Measurements from ENCODE around the gene ABLIM2.

DNA sequence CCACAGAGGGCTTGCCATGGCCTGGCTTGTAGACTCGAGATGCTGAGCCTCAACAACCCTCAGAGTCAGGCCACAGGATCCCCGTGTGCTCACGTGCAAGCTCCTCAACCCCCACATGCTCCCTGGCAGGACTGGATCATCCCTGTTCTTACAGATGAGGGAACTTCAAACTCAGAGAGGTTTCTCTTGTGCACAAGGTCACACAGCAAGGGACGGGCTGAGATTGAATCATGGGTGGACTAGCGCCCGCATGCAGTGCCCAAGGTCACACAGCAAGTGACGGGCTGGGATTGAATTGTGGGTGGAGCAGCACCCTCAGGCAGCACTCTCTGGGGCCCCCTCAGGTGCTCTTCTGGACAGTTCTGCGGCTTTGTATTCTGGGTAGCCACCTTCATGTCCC is 158.4 kb downstream of the ABLIM2 start:
- TF ChIP-seq, protein P1, sequence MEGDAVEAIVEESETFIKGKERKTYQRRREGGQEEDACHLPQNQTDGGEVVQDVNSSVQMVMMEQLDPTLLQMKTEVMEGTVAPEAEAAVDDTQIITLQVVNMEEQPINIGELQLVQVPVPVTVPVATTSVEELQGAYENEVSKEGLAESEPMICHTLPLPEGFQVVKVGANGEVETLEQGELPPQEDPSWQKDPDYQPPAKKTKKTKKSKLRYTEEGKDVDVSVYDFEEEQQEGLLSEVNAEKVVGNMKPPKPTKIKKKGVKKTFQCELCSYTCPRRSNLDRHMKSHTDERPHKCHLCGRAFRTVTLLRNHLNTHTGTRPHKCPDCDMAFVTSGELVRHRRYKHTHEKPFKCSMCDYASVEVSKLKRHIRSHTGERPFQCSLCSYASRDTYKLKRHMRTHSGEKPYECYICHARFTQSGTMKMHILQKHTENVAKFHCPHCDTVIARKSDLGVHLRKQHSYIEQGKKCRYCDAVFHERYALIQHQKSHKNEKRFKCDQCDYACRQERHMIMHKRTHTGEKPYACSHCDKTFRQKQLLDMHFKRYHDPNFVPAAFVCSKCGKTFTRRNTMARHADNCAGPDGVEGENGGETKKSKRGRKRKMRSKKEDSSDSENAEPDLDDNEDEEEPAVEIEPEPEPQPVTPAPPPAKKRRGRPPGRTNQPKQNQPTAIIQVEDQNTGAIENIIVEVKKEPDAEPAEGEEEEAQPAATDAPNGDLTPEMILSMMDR (conservative IDR thresholded peaks at IDR 0.05; ENCODE audit: low read depth in 2 of 2) = no peak
- TF ChIP-seq POLR2AphosphoS5 (IDR thresholded peaks at IDR 0.05; ENCODE audit: low read depth) (no peak), EZH2 (IDR thresholded peaks at IDR 0.05; ENCODE audit: low read depth, unreplicated experiment) (no peak), EZH2phosphoT487 (IDR thresholded peaks at IDR 0.05; ENCODE audit: unreplicated experiment) (no peak)
- TF ChIP-seq, protein P2, sequence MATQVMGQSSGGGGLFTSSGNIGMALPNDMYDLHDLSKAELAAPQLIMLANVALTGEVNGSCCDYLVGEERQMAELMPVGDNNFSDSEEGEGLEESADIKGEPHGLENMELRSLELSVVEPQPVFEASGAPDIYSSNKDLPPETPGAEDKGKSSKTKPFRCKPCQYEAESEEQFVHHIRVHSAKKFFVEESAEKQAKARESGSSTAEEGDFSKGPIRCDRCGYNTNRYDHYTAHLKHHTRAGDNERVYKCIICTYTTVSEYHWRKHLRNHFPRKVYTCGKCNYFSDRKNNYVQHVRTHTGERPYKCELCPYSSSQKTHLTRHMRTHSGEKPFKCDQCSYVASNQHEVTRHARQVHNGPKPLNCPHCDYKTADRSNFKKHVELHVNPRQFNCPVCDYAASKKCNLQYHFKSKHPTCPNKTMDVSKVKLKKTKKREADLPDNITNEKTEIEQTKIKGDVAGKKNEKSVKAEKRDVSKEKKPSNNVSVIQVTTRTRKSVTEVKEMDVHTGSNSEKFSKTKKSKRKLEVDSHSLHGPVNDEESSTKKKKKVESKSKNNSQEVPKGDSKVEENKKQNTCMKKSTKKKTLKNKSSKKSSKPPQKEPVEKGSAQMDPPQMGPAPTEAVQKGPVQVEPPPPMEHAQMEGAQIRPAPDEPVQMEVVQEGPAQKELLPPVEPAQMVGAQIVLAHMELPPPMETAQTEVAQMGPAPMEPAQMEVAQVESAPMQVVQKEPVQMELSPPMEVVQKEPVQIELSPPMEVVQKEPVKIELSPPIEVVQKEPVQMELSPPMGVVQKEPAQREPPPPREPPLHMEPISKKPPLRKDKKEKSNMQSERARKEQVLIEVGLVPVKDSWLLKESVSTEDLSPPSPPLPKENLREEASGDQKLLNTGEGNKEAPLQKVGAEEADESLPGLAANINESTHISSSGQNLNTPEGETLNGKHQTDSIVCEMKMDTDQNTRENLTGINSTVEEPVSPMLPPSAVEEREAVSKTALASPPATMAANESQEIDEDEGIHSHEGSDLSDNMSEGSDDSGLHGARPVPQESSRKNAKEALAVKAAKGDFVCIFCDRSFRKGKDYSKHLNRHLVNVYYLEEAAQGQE (IDR thresholded peaks at IDR 0.05; ENCODE audit: unreplicated experiment) = no peak
- TF ChIP-seq, protein P3, sequence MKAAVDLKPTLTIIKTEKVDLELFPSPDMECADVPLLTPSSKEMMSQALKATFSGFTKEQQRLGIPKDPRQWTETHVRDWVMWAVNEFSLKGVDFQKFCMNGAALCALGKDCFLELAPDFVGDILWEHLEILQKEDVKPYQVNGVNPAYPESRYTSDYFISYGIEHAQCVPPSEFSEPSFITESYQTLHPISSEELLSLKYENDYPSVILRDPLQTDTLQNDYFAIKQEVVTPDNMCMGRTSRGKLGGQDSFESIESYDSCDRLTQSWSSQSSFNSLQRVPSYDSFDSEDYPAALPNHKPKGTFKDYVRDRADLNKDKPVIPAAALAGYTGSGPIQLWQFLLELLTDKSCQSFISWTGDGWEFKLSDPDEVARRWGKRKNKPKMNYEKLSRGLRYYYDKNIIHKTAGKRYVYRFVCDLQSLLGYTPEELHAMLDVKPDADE (IDR thresholded peaks at IDR 0.05) = no peak
